Smooth muscle cell (in vitro differentiated cells): ENCODE measurements around the gene ATF5. TPM values are rescaled to one million over a fixed set of nuclear protein-coding genes. Genes with fewer than 3 reads are reported as not detected.

ENCODE experiments used
- DNase-seq: peaks from one replicate; lab custom pipeline; 2025; ENCODE audit not compliant: unreplicated experiment; lab: John Stamatoyannopoulos, UW
- H2AFZ ChIP-seq: fragments of 200-600 bp; sonication (generic); 2 replicates; pipeline ENCODE4 v1.6.0; 2016; ENCODE audit warnings: antibody characterized with exemption, low read depth, mild to moderate bottlenecking
- H3F3A ChIP-seq: fragments of 200-600 bp; sonication (generic); 2 replicates; pipeline ENCODE4 v1.6.0; 2017; ENCODE audit warnings: antibody characterized with exemption, low read depth
- H3K27ac ChIP-seq: fragments of 200-600 bp; sonication (generic); 2 replicates; pipeline ENCODE4 v1.5.1; 2016; ENCODE audit warnings: low read depth, mild to moderate bottlenecking
- H3K27me3 ChIP-seq: fragments of 200-600 bp; sonication (generic); 2 replicates; pipeline ENCODE4 v1.6.1; 2016; ENCODE audit warnings: low read depth, mild to moderate bottlenecking
- H3K36me3 ChIP-seq: fragments of 200-600 bp; sonication (generic); 2 replicates; pipeline ENCODE4 v1.5.1; 2016; ENCODE audit warnings: low read depth
- H3K4me1 ChIP-seq: fragments of 200-600 bp; sonication (generic); 2 replicates; pipeline ENCODE4 v1.5.1; 2016; ENCODE audit warnings: low read depth
- H3K4me2 ChIP-seq: fragments of 200-600 bp; sonication (generic); 2 replicates; pipeline ENCODE4 v1.6.0; 2016; ENCODE audit warnings: mild to moderate bottlenecking
- H3K4me3 ChIP-seq: fragments of 200-600 bp; sonication (generic); 2 replicates; pipeline ENCODE4 v1.5.1; 2016; ENCODE audit warnings: mild to moderate bottlenecking
- H3K79me2 ChIP-seq: fragments of 200-600 bp; sonication (generic); 2 replicates; pipeline ENCODE4 v1.6.0; 2016; ENCODE audit warnings: low read depth, mild to moderate bottlenecking
- H3K9ac ChIP-seq: fragments of 200-600 bp; sonication (generic); 2 replicates; pipeline ENCODE4 v1.6.0; 2016; ENCODE audit warnings: low read depth
- H3K9me3 ChIP-seq: fragments of 200-600 bp; sonication (generic); replicated peaks from 2 replicates; pipeline ENCODE4 v1.5.1; 2016; ENCODE audit warnings: low read depth
- H4K20me1 ChIP-seq: fragments of 200-600 bp; sonication (generic); 2 replicates; pipeline ENCODE4 v1.6.0; 2016; ENCODE audit warnings: low read depth
- CTCF ChIP-seq: fragments of 200-600 bp; sonication (generic); IDR thresholded peaks from 2 replicates; pipeline ENCODE4 v1.5.1; 2017; ENCODE audit warnings: borderline replicate concordance, mild to moderate bottlenecking, antibody characterized with exemption; ENCODE audit not compliant: insufficient read depth, poor library complexity, severe bottlenecking
- WGBS: methylation state at CpG from one replicate; pipeline ENCODE4 v1.1.7; 2016; ENCODE audit warnings: low lambda C conversion rate; 5-methylcytosine and 5-hydroxymethylcytosine counted together
- polyA plus RNA-seq: library from polyadenylated mRNA; unstranded; fragments of >200 nt; fragmentation: Nextera tagmentation; extraction: Ambion mirVana; gene quantifications from 2 replicates; pipeline ENCODE4 v1.2.1, GENCODE V29; 2016
- total RNA-seq: library from RNA; depleted of rRNA; stranded (reverse); fragments of >200 nt; gene quantifications from 2 replicates; pipeline ENCODE4 v1.2.3, GENCODE V29; 2014

The ATF5 gene
- total and polyA plus RNA-seq, 2 experiments from 2014 or later, result 5.0 to 10.1 TPM

- no peak for DNase-seq
- Histone ChIP-seq H3K4me2 (no peak overlapping the region), H3F3A (no peaks in the 10 kb centered on the region), H3K79me2 (no peaks in the 10 kb centered on the region), H3K27me3 (no peaks in the 10 kb centered on the region), H3K4me1 (no peaks in the 10 kb centered on the region), H3K9ac (no peak overlapping the region), H3K36me3 (peaks cover 5% of the 10 kb centered on the region), H4K20me1 (no peaks in the 10 kb centered on the region), H3K9me3 (no peaks in the 10 kb centered on the region), H3K4me3 (no peak overlapping the region), H3K27ac (no peak overlapping the region), H2AFZ (no peak overlapping the region)
- TF ChIP-seq CTCF, result no peak
- WGBS, result 98% methylated on average over 18 of the region's 18 CpGs
Observed at GRCh38 chr19:49884109-49884508, 44.9 kb upstream of the ATF5 start.

GRCh38 chr19:49884760-49885159, 44.2 kb upstream of the ATF5 start:
- no peak overlapping the region for H3K4me3 ChIP-seq
- H3K9me3 ChIP-seq, result no peaks in the 10 kb centered on the region
- H3K4me1 ChIP-seq, result no peaks in the 10 kb centered on the region
- WGBS, result 90% methylated on average over 3 of the region's 3 CpGs
- H3K36me3 ChIP-seq, result peaks cover 5% of the 10 kb centered on the region
- TF ChIP-seq CTCF, result no peak
- H3K27ac ChIP-seq, result no peak overlapping the region
- no peaks in the 10 kb centered on the region for H3K79me2 ChIP-seq
- no peaks in the 10 kb centered on the region for H3F3A ChIP-seq
- H4K20me1 ChIP-seq, result no peaks in the 10 kb centered on the region
- DNase-seq, result no peak
- no peak overlapping the region for H3K4me2 ChIP-seq
- H3K27me3 ChIP-seq, result no peaks in the 10 kb centered on the region
- H2AFZ ChIP-seq, result no peak overlapping the region
- H3K9ac ChIP-seq, result no peak overlapping the region

DNA sequence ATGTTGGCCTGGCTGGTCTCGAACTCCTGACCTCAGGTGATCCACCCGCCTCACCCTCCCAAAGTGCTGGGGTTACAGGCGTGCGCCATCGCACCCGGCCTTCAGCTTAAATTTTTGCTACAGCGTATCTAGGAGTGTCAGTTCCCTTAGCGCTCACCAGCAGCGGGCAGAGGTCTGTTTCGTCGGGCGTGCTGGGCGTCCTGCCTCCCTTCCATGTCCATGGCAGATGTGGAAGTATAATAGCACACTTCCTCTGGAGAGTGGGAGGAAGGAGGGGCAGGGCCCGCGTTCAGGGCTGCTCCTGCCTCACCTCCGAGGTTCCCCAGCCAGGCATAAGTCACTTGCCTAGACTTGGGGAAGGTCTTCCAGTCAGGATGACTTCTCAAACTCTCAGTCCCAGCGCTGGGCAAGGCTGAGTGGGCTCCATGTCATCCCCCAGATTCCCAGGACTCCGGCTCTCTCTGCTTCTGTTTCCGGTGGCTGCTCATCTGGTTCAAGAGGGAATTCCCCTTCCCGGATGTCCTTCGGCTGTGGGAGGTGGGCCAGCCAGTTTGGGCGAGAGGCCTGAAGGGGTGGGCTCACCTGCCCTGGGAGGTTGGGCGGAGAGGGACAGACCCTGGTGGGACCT, 41.9 kb upstream of the ATF5 start:
- 95% methylated on average over 23 of the region's 23 CpGs for WGBS
- no peak for DNase-seq

More for the DNA sequence above, 41.9 kb upstream of the ATF5 start:
- Histone ChIP-seq H3K79me2 (no peaks in the 10 kb centered on the region), H3K4me2 (no peak overlapping the region), H3K36me3 (peaks cover 5% of the 10 kb centered on the region), H3K27ac (no peak overlapping the region), H4K20me1 (no peaks in the 10 kb centered on the region), H3K4me1 (no peaks in the 10 kb centered on the region), H3K9me3 (no peaks in the 10 kb centered on the region), H3K4me3 (no peak overlapping the region), H3F3A (no peaks in the 10 kb centered on the region), H2AFZ (no peak overlapping the region), H3K27me3 (no peaks in the 10 kb centered on the region), H3K9ac (no peak overlapping the region)
- TF ChIP-seq CTCF, result no peak
